ENCODE measurements around the gene PDE6A.

- TF ChIP-seq EZH2phosphoT487 (IDR thresholded peaks at IDR 0.05; ENCODE audit: insufficient read depth, low read depth) = no peak
- TF ChIP-seq EZH2 (IDR thresholded peaks at IDR 0.05; ENCODE audit: insufficient read depth, poor library complexity, severe bottlenecking) = no peak
Observed at GRCh38 chr5:149942199-149942598, 2.4 kb downstream of the PDE6A start.
